Activated naive CD8-positive, alpha-beta T cell treated with anti-CD3 and anti-CD28 coated beads, Interleukin-2, amount 10 ng/mL, durations not matched to agents 7 days and 5 days (primary cell): ENCODE measurements around the gene IFIT5. TPM values are rescaled to one million over a fixed set of nuclear protein-coding genes. Genes with fewer than 3 reads are reported as not detected.

ENCODE experiments used
- ATAC-seq: fragments of 150-1000 bp; cut with Tn5 transposase; one replicate; pipeline ENCODE4 v1.10.0; 2021; ENCODE audit warnings: low read depth, moderate library complexity
- POLR2A ChIA-PET: fragments of 350-600 bp; sonication (Branson Sonifier 250); formaldehyde crosslinking; loops from one replicate; lab custom pipeline; 2021; ENCODE audit warnings: antibody characterized with exemption; lab: Charles Lee
- DNase-seq: peaks from one replicate; pipeline ENCODE4 v3.0.0; 2021
- H3K27ac Mint-ChIP-seq: one replicate; pipeline ENCODE4 v1.8.0; 2022; ENCODE audit warnings: mild to moderate bottlenecking, mixed read lengths
- H3K27me3 Mint-ChIP-seq: one replicate; pipeline ENCODE4 v1.8.0; 2022; ENCODE audit warnings: mild to moderate bottlenecking, moderate library complexity, mixed read lengths
- H3K36me3 Mint-ChIP-seq: one replicate; pipeline ENCODE4 v1.8.0; 2021; ENCODE audit warnings: mild to moderate bottlenecking, mixed read lengths
- H3K4me1 Mint-ChIP-seq: one replicate; pipeline ENCODE4 v1.8.0; 2021; ENCODE audit warnings: mixed read lengths
- H3K4me3 Mint-ChIP-seq: one replicate; pipeline ENCODE4 v1.8.0; 2022; ENCODE audit warnings: mild to moderate bottlenecking, moderate library complexity, mixed read lengths
- H3K9me3 Mint-ChIP-seq: one replicate; pipeline ENCODE4 v1.8.0; 2021; ENCODE audit warnings: mixed read lengths
- total RNA-seq, 2 experiments: library from RNA; stranded (reverse); gene quantifications; one replicate each; pipeline ENCODE4 v1.2.3, GENCODE V29; 2021

The IFIT5 gene, protein sequence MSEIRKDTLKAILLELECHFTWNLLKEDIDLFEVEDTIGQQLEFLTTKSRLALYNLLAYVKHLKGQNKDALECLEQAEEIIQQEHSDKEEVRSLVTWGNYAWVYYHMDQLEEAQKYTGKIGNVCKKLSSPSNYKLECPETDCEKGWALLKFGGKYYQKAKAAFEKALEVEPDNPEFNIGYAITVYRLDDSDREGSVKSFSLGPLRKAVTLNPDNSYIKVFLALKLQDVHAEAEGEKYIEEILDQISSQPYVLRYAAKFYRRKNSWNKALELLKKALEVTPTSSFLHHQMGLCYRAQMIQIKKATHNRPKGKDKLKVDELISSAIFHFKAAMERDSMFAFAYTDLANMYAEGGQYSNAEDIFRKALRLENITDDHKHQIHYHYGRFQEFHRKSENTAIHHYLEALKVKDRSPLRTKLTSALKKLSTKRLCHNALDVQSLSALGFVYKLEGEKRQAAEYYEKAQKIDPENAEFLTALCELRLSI
- total RNA-seq: 10 to 100 TPM; 30.7 to 32.2 TPM

DNA sequence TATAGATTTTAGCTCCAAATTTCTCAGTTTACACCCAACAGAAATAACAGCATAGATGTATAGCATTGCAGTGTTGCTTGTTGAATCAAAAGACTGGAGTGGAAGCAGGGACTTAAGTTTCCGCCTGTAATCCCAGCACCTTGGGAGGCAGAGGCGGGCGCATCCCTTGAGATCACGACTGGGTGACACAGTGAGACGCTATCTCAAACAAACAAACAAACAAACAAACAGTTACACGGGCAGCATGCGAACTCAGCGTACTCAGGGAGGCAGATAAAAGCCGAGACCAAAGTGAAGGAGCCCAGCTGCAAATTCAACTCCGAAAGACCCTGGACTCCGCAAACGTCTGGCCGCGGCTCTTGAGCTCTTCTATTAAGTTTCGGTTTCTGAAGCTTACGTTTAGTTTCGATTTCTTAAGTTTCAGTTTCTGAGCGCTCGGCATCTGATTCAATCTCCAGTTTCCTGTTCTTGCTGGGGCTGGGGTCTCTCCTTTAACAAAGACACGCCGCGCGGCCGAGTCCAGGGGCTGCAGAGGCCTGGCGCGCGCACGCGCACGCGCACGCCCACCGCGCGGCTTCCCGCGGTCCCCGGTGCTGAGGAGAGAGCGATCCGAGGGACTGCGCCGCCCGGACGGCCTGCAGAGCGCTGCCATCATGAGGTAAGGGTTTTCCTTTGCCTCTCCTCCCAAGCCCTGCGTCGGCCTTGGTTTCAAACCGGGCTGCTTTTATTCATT lies at the start of gene IFIT5:
Gene IFIT5 (plus strand): TSS at position 423 of the 733 bp plus-strand sequence. CDS start 231 bp downstream, at position 654.
- Mint-ChIP-seq H3K27me3 (no peaks in the 10 kb centered on the region), H3K4me3 (peak within 1 kb of the TSS; percentile 100), H3K9me3 (peaks cover 9% of the 10 kb centered on the region), H3K4me1 (peaks cover 40% of the 10 kb centered on the region), H3K36me3 (peaks cover 51% of the 10 kb centered on the region), H3K27ac (peak within 1 kb of the TSS; percentile 98)
- POLR2A ChIA-PET: interaction anchor here (0.6 to 6.9 kb wide), 19 partner anchors 8 to 1596 kb away, joined by 3 to 170 read pairs (median 8); partner anchors contain the start of genes ATAD1, FAS, IFIT1 and IFIT2
- DNase-seq (peak; percentile 82), ATAC-seq (peak; percentile 75)

DNA sequence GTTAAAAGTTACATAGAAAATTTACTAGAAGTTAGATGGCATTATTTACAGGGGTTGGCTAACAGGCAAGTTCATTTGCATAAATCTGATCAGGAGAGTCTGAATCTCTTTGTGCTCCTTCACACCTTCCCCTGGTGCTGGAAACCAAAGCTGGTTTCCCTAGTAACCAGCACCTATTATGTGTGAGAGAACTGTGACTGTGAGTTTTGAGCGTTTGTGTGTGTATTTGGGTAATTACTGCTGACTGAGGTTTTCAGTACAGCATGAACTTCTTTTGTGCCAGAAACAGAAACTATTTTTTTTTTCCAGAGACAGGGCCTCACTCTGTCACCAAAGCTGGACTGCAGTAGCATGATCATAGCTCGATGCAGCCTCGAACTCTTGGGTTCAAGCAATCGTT lies 46.8 kb upstream of the IFIT5 start:
- no peak overlapping the region for H3K4me3 Mint-ChIP-seq
- H3K27me3 Mint-ChIP-seq: no peaks in the 10 kb centered on the region
- ATAC-seq: peak; percentile 73
- DNase-seq: no peak
- H3K36me3 Mint-ChIP-seq: peaks cover 6% of the 10 kb centered on the region
- peaks cover 30% of the 10 kb centered on the region for H3K4me1 Mint-ChIP-seq
- POLR2A ChIA-PET: interaction anchor here (1.5 kb wide), 1 partner anchor 24 kb away, joined by 4 read pairs; no protein-coding TSS in a partner anchor
- H3K9me3 Mint-ChIP-seq: peaks cover 3% of the 10 kb centered on the region
- no peak overlapping the region for H3K27ac Mint-ChIP-seq

DNA sequence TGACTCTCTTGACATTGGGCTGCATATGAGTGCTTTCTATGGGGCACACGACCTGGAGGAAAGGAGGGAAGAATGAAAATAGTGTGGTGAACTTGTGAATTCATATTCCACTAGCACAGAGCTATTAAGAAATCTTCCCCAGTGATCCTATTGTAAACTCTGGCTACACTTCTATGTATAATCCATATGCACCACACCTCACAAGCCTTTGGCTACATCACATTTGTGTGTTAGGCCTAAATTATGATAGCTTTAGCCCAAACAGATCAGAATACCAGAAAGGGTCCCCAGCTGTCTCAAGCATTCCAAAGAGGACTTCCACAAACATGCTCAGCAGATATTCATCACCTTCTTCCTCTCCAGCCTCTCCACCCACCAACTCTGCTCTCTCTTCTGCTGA lies 46.2 kb upstream of the IFIT5 start:
- H3K36me3 Mint-ChIP-seq: peaks cover 6% of the 10 kb centered on the region
- H3K4me3 Mint-ChIP-seq: no peak overlapping the region
- peaks cover 3% of the 10 kb centered on the region for H3K27me3 Mint-ChIP-seq
- H3K9me3 Mint-ChIP-seq: peaks cover 3% of the 10 kb centered on the region
- H3K27ac Mint-ChIP-seq: no peak overlapping the region
- no peak for DNase-seq
- POLR2A ChIA-PET: interaction anchor here (1.5 to 1.6 kb wide), 2 partner anchors 24 to 30 kb away, joined by 4 read pairs; no protein-coding TSS in a partner anchor
- H3K4me1 Mint-ChIP-seq: peaks cover 30% of the 10 kb centered on the region
- ATAC-seq: no peak

DNA sequence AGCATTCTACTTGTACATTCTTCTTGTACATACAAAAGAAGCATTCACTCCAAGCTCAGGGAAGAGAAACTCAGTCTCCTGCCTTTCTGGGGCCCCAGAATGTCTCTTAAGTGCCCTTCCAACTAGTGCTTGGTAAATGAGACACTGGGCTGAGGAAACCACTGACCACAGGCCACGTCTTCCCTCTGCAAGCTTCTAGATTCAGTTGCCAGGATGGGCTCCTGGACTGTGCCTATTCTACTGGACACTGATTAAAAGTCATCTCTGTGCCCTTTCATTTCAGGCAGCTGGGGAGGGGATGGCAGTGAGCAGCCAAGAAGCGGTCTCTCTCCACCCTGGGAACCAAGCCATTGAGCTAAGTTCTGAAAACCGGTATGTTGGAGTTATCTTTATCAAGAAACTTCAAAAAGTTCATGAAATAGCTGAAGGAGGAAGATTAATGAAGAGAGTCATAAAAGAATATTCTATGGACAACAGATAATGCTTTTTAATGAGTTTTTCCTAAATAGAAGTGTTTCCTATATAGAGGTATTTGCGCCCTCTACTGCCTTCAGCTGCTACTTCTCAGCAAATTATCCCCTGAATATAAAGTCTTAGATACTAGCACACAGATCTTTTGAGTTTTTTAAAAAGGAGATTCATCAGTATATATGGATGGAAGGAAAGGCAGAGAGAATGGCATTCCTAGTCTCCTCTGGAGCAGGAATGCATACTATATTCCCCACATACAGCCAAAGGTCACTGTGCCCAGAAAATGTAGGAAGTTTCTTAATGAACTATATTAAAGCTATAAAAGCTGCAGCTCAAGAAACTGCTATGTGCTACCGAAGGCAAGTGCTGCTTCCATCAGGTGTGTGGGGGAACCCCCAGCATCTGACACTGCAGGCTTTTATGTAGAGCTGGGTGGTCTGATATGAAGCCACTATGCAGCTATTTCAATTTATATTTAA lies 44.9 kb upstream of the IFIT5 start:
- H3K9me3 Mint-ChIP-seq: peaks cover 3% of the 10 kb centered on the region
- H3K36me3 Mint-ChIP-seq: peaks cover 6% of the 10 kb centered on the region
- H3K4me3 Mint-ChIP-seq: no peak overlapping the region
- ATAC-seq: no peak
- POLR2A ChIA-PET: interaction anchor here (0.6 to 1.6 kb wide), 5 partner anchors 31 to 208 kb away, joined by 4 to 8 read pairs (median 4); partner anchors contain the start of genes IFIT2 and IFIT3
- no peak overlapping the region for H3K27ac Mint-ChIP-seq
- no peak for DNase-seq
- H3K27me3 Mint-ChIP-seq: peaks cover 3% of the 10 kb centered on the region
- H3K4me1 Mint-ChIP-seq: peaks cover 29% of the 10 kb centered on the region

DNA sequence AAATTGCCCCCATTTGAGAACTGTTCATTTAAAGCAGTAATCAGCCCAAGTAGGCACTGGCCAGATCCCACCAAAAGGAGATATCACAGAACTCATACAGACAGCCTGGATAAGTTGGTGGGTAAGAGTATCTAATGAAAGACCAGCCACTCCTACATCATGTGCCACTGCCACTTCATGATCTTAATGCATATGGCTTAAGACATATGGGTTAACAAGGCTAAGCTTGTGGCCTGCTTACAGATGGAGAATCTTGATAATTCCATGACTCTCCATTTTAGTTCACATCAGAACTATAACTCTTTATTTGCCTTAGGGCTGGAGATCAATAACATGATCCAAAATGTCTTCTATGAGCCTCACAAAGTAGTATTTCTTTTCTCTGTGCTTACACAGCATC lies 43.3 kb upstream of the IFIT5 start:
- Mint-ChIP-seq H3K4me3 (no peak overlapping the region), H3K27ac (no peak overlapping the region)
- POLR2A ChIA-PET: no interaction called here

DNA sequence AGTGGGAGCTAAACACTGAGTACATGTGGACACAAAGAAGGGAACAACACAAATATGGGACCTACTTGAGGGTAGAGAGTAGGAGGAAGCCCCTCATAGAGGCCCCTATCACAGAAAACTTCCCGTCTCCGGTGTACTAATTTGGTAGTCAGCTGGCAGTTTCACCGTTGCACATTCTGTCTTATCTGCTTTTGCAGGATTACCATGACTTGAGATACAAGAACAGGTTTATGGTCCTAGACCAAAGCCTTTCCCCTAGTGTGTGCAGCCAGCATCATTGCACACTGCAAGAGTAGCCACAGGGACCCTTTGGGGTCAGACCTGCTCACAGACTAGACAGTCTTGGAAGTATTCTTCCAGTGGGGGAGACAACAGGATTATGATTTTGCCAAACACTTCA lies 42.4 kb upstream of the IFIT5 start:
- DNase-seq: no peak
- Mint-ChIP-seq H3K4me1 (peaks cover 22% of the 10 kb centered on the region), H3K4me3 (no peak overlapping the region), H3K27ac (no peak overlapping the region), H3K9me3 (no peaks in the 10 kb centered on the region), H3K36me3 (no peaks in the 10 kb centered on the region), H3K27me3 (peaks cover 10% of the 10 kb centered on the region)
- no peak for ATAC-seq
- POLR2A ChIA-PET: no interaction called here

More for the DNA sequence above, 43.3 kb upstream of the IFIT5 start:
- ATAC-seq (no peak), DNase-seq (no peak)
- Mint-ChIP-seq H3K36me3 (no peaks in the 10 kb centered on the region), H3K9me3 (peaks cover 1% of the 10 kb centered on the region), H3K27me3 (peaks cover 3% of the 10 kb centered on the region), H3K4me1 (peaks cover 24% of the 10 kb centered on the region)

DNA sequence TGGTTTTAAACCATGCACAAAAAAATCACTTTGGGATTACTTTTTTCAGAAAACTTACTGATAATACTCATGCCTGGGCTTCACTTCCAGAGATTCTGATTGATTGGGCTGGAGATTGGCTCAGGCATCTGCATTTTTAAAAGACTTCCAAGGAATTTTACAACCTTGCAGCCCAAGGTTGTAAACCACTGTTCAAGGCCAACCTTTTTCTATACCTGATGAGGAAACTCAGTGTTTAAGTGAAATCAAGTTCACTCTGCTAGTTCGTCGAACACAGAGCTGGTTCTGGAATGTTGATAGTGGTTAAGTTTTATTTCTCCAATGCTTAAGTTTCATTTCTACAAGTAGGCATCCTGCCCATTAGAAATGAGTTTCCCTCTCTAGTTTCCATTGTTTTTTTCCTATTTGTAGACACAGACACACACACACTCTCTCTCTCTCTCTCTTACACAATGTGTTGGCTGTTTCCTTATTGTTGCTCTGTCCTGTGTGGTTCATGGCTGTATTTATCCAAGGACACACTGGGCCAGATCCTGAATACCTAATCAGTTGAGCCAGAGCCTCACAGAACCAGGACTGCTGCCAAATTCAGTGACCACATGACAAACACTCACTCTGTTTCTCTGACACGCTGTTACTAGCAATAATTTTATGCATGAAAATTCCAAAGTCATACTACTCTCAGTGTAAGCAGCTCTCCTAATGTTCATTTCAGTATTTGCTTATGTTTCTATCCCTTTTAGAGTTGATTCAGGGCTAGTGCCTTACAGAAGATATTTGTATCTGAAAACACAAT lies 40.3 kb upstream of the IFIT5 start:
- Mint-ChIP-seq H3K4me3 (no peak overlapping the region), H3K9me3 (no peaks in the 10 kb centered on the region), H3K27me3 (peaks cover 11% of the 10 kb centered on the region), H3K27ac (no peak overlapping the region), H3K4me1 (peaks cover 7% of the 10 kb centered on the region), H3K36me3 (peaks cover 1% of the 10 kb centered on the region)
- ATAC-seq: no peak
- POLR2A ChIA-PET: no interaction called here
- DNase-seq: no peak

DNA sequence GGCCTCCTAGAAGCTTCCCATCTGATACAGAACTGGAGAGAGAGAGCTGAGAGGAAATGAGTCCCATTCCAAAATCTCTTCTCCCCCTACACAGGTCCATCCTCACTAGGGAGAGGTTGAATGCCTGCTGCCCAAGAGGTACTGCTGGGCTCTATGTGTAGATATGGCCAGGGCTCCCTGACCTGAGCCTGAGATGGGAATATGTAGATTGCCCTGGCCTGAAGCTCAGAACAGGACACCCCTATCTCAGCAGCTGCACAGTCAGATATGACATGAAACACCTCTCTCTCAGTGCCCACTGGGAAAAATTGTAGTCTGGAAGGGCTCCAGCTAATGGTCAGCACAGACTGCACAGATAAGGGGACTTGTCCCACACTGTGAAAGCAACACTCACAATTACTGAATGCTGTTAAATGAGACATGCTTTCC lies 39.6 kb upstream of the IFIT5 start:
- H3K4me3 Mint-ChIP-seq: no peak overlapping the region
- ATAC-seq (no peak), DNase-seq (no peak)
- peaks cover 1% of the 10 kb centered on the region for H3K36me3 Mint-ChIP-seq
- POLR2A ChIA-PET: no interaction called here
- no peaks in the 10 kb centered on the region for H3K9me3 Mint-ChIP-seq
- H3K4me1 Mint-ChIP-seq: peaks cover 3% of the 10 kb centered on the region
- no peak overlapping the region for H3K27ac Mint-ChIP-seq
- H3K27me3 Mint-ChIP-seq: peaks cover 11% of the 10 kb centered on the region

DNA sequence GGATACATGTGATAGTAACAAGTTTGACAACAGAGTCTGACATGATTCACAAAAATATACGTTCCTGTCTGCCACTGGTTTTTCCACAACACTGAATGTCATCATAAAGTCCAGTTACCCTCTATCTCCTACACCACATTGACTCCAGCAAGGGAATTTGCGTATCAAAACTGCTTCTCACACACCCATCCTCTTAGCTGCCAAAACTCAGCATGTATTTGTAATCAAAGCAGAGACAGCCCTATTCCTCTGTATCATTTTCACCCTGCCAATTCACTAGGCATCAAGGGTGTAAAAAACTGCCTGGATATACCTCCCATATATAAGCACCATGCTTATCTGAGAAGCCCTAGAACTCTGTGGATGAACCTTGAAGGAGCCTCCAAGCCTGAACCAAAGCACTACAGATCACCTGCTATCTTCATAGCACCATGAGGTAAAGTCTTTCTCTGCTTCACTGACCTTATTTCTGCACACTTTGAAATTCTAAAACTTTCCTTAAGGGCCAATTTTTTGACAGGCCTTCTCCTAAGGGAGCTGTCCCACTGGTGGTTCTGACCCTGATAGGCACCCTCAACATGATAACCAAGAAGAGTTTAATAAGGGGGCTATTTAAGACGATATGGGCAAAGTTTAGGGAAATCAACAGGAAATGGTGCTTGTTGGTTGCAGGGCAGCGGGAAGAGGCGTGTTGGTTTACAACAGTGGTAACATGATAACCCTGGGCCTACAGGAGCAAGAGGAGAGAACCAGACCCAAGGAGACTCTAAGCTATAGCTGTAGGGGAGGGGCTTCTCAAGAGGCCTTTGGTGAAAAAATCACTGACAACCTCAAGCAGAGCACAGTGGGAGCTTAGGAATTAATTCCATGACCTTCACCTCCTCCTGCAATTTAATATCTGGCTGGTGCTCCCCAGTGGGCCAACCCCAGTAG lies 36.4 kb upstream of the IFIT5 start, which contains the start of gene IFIT1B:
Gene IFIT1B (plus strand): TSS at position 352 of the 933 bp plus-strand sequence. CDS start 80 bp downstream, at position 432.
- DNase-seq (no peak), ATAC-seq (no peak)
- no peak within 1 kb of the TSS for H3K27ac Mint-ChIP-seq
- H3K27me3 Mint-ChIP-seq: peaks cover 9% of the 10 kb centered on the region
- H3K4me3 Mint-ChIP-seq: no peak within 1 kb of the TSS
- no peaks in the 10 kb centered on the region for H3K9me3 Mint-ChIP-seq
- H3K36me3 Mint-ChIP-seq: peaks cover 1% of the 10 kb centered on the region
- POLR2A ChIA-PET: no interaction called here
- H3K4me1 Mint-ChIP-seq: peaks cover 3% of the 10 kb centered on the region

DNA sequence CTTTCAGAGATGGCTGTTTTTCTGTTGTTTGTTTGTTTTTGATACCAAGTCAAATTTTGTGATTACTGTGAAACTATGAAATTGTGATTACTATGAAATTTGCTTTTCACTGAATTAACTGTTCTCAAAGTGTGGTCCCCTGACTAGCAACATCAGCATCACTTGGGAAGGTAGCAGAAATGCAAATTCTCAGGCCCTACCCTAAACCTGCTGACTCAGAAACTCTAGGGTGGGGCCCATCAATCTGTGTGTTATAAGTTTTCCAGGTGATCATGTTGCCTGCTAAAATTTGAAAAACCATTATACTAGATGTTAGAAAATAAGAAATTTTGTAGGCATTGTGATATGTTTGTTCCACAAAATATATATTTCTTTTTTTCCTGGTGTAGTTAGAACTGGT lies 35.3 kb upstream of the IFIT5 start:
- Mint-ChIP-seq H3K36me3 (peaks cover 1% of the 10 kb centered on the region), H3K27ac (no peak overlapping the region), H3K4me1 (peaks cover 2% of the 10 kb centered on the region), H3K4me3 (no peak overlapping the region), H3K27me3 (peaks cover 8% of the 10 kb centered on the region), H3K9me3 (no peaks in the 10 kb centered on the region)
- POLR2A ChIA-PET: no interaction called here
- ATAC-seq (no peak), DNase-seq (no peak)

DNA sequence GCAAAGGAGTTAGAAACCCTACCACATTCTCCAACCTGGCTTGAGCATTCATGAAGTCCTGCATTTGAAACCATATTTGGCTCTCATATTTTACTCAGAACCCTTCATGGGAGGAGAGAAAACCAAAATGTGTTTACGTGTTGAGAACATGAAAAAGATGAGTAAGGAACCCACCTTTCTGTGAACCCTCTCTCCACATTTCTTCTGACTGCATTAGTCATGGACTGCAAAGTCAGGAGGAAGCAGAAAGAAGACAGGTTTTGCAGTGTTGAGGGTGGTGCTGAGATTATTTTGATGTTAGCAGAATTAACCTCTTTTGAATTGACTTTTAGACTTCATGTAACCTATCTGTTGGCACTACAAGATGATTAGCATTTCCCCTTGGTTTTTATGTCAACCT lies 31.6 kb upstream of the IFIT5 start:
- no peak for DNase-seq
- Mint-ChIP-seq H3K27ac (no peak overlapping the region), H3K4me1 (no peaks in the 10 kb centered on the region), H3K4me3 (no peak overlapping the region), H3K9me3 (no peaks in the 10 kb centered on the region), H3K27me3 (no peaks in the 10 kb centered on the region), H3K36me3 (peaks cover 1% of the 10 kb centered on the region)
- no peak for ATAC-seq
- POLR2A ChIA-PET: interaction anchor here (1.7 kb wide), 1 partner anchor 9 kb away, joined by 4 read pairs; the partner anchor contains the start of gene IFIT1
